Natural killer cell (primary cell): ENCODE data around the gene PCK1. TPM values are rescaled to one million over a fixed set of nuclear protein-coding genes. Genes with fewer than 3 reads are reported as not detected.

Experiments used
- ATAC-seq, 3 donors: fragments of 150-1000 bp in 2 of 3; fragments of 200-7000 bp in 1 of 3; cut with Tn5 transposase; 1 replicate in 1 of 3; 2 replicates in 2 of 3; pipeline ENCODE4 v1.10.0; 2021; ENCODE audit warnings: mild to moderate bottlenecking in 2 of 3, moderate library complexity in 2 of 3
- DNase-seq, 2 donors: peaks; one replicate each; pipeline versions ENCODE4 v3.0.0 to v3.0.0-alpha.2; 2013 to 2021; ENCODE audit warnings: mixed read lengths in 1 of 2
- H3K27ac ChIP-seq: one replicate; pipeline ENCODE4 v1.5.1; 2013; ENCODE audit warnings: mild to moderate bottlenecking, low read length
- H3K27me3 ChIP-seq: one replicate; pipeline ENCODE4 v1.6.1; 2013; ENCODE audit warnings: low read length; ENCODE audit not compliant: control insufficient read depth, insufficient read depth
- H3K36me3 ChIP-seq: one replicate; pipeline ENCODE4 v1.6.1; 2013; ENCODE audit warnings: low read length; ENCODE audit not compliant: control insufficient read depth, insufficient read depth
- H3K4me1 ChIP-seq: one replicate; pipeline ENCODE4 v1.6.1; 2013; ENCODE audit warnings: low read length; ENCODE audit not compliant: control insufficient read depth, insufficient read depth
- H3K4me3 ChIP-seq: one replicate; pipeline ENCODE4 v1.5.1; 2013; ENCODE audit warnings: low read length
- H3K9me3 ChIP-seq: one replicate; pipeline ENCODE4 v1.6.1; 2013; ENCODE audit warnings: low read length; ENCODE audit not compliant: control insufficient read depth, insufficient read depth
- H3K27ac Mint-ChIP-seq, 2 donors: one replicate each; pipeline ENCODE4 v1.8.0; 2022; ENCODE audit warnings: mild to moderate bottlenecking in 2 of 2, mixed read lengths in 2 of 2, moderate library complexity in 1 of 2
- H3K27me3 Mint-ChIP-seq, 2 donors: one replicate each; pipeline ENCODE4 v1.8.0; 2022; ENCODE audit warnings: low read depth in 2 of 2, mixed read lengths in 2 of 2
- H3K36me3 Mint-ChIP-seq: one replicate; pipeline ENCODE4 v1.8.0; 2022; ENCODE audit warnings: mixed read lengths
- H3K4me1 Mint-ChIP-seq, 2 donors: one replicate each; pipeline ENCODE4 v1.8.0; 2022; ENCODE audit warnings: mixed read lengths in 2 of 2
- H3K4me3 Mint-ChIP-seq: one replicate; pipeline ENCODE4 v1.8.0; 2022; ENCODE audit warnings: mild to moderate bottlenecking, moderate library complexity, mixed read lengths
- H3K9me3 Mint-ChIP-seq, 2 donors: one replicate each; pipeline ENCODE4 v1.8.0; 2022; ENCODE audit warnings: mixed read lengths in 2 of 2
- WGBS: methylation state at CpG from one replicate; pipeline ENCODE4 v1.1.7; 2013; ENCODE audit warnings: missing lambda C conversion rate; ENCODE audit not compliant: insufficient coverage; 5-methylcytosine and 5-hydroxymethylcytosine counted together
- intact Hi-C: fragments of 100-400 bp; cut with micrococcal nuclease; formaldehyde crosslinking; loops from one replicate; pipeline ENCODE4 v1.14.2; 2022
- total RNA-seq, 4 donors: library from RNA; stranded (reverse); fragments of 120-200 nt in 1 of 4; gene quantifications; one replicate each; pipeline versions ENCODE4 v1.2.3 to v1.2.4, GENCODE V29; 2013 to 2022
- TF ChIP-seq, protein P1 (sequence below): fragments of 200-600 bp; IDR thresholded peaks from one replicate; pipeline ENCODE4 v1.8.0; 2022; ENCODE audit warnings: antibody characterized with exemption

The PCK1 gene
- total RNA-seq, 3 donors from 2014 or later (not counting 1 experiment from before 2014, with no cell fraction given), result not detected

DNA sequence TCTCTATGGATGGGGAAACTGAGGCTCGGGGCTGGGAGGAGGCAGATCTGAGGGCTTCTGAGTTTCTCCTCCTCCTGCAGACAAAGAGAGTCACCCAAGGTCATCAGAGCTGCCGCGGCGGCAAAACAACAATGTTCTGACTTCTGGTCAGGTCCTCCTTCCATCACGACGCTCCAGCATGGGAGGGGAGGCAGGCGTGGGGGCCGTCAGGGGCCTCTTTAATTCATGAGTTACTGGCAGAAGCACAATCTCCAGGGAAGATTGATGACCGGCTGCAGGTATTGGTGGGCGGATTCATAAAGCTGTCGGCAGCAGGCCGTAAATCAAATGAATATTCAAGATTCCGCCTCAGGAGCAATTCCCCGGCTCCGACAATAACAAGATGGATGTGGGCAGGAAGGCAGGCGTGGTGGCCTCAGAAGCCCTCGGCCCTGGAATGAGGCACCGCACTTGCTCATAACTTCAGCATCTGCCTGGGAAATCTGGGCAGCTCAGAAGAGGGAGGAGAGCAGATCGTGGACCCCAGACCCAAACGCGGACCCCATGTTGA, 19.1 kb downstream of the PCK1 start:
- no peak overlapping the region for H3K4me3 Mint-ChIP-seq
- H3K36me3 Mint-ChIP-seq, result no peaks in the 10 kb centered on the region
- intact Hi-C loops, result no loop called here
- peaks cover 37 to 51% of the 10 kb centered on the region in 2 donors for H3K27me3 Mint-ChIP-seq
- ATAC-seq (no peak), DNase-seq (no peak)
- H3K4me1 Mint-ChIP-seq, result no peaks in the 10 kb centered on the region
- Histone ChIP-seq H3K27me3 (peaks cover 4% of the 10 kb centered on the region), H3K27ac (no peak overlapping the region), H3K9me3 (no peaks in the 10 kb centered on the region), H3K4me1 (no peaks in the 10 kb centered on the region), H3K36me3 (no peaks in the 10 kb centered on the region), H3K4me3 (no peak overlapping the region)
- 37% methylated on average over 21 of the region's 21 CpGs for WGBS
- H3K9me3 Mint-ChIP-seq, result no peaks in the 10 kb centered on the region
- H3K27ac Mint-ChIP-seq, result no peak overlapping the region
- TF ChIP-seq, protein P1, sequence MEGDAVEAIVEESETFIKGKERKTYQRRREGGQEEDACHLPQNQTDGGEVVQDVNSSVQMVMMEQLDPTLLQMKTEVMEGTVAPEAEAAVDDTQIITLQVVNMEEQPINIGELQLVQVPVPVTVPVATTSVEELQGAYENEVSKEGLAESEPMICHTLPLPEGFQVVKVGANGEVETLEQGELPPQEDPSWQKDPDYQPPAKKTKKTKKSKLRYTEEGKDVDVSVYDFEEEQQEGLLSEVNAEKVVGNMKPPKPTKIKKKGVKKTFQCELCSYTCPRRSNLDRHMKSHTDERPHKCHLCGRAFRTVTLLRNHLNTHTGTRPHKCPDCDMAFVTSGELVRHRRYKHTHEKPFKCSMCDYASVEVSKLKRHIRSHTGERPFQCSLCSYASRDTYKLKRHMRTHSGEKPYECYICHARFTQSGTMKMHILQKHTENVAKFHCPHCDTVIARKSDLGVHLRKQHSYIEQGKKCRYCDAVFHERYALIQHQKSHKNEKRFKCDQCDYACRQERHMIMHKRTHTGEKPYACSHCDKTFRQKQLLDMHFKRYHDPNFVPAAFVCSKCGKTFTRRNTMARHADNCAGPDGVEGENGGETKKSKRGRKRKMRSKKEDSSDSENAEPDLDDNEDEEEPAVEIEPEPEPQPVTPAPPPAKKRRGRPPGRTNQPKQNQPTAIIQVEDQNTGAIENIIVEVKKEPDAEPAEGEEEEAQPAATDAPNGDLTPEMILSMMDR, result no peak

DNA sequence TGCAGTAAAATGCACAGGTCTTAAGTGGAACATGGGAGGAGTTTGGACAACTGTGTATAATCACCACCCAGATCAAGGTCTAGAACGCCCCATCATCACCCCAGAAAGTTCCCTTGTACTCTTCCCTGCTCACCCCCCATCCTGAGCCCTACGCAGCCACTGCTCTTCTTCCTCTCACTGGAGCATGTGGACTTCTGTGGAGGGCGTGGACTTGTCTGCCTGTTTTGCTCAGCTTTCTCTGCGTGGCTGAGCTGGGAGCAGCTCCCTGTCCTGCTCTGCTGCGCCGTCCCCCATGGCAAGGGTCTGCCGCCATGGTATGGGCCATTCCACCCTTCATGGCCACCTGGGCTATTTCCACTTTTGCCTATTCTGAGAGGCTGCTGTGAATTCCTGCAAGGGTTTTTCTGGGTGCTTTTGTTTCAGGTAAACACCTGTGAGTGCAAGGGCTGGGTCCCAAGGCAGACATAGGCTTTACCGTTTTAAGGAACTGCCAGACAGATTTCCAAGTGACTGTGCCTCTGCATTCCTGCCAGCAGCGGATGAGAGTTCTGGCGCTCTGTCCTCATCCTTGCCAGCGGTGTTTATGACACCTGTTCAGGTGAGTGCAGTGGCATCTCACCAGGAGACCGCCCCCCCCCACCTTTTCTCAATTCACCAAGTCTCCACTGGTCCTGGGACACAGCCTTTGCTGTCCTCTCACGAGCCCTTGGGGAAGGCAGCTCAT, 19.7 kb downstream of the PCK1 start:
- DNase-seq, result no peak
- Histone ChIP-seq H3K4me3 (no peak overlapping the region), H3K4me1 (no peaks in the 10 kb centered on the region), H3K36me3 (no peaks in the 10 kb centered on the region), H3K27me3 (peaks cover 4% of the 10 kb centered on the region), H3K27ac (no peak overlapping the region), H3K9me3 (no peaks in the 10 kb centered on the region)
- Mint-ChIP-seq H3K4me1 (no peaks in the 10 kb centered on the region), H3K27me3 (peaks cover 41 to 58% of the 10 kb centered on the region in 2 donors), H3K9me3 (no peaks in the 10 kb centered on the region), H3K4me3 (no peak overlapping the region), H3K36me3 (no peaks in the 10 kb centered on the region), H3K27ac (no peak overlapping the region)
- ATAC-seq, result no peak
- TF ChIP-seq, protein P1, result no peak
- 78% methylated on average over 13 of the region's 13 CpGs for WGBS
- intact Hi-C loops, result no loop called here

DNA sequence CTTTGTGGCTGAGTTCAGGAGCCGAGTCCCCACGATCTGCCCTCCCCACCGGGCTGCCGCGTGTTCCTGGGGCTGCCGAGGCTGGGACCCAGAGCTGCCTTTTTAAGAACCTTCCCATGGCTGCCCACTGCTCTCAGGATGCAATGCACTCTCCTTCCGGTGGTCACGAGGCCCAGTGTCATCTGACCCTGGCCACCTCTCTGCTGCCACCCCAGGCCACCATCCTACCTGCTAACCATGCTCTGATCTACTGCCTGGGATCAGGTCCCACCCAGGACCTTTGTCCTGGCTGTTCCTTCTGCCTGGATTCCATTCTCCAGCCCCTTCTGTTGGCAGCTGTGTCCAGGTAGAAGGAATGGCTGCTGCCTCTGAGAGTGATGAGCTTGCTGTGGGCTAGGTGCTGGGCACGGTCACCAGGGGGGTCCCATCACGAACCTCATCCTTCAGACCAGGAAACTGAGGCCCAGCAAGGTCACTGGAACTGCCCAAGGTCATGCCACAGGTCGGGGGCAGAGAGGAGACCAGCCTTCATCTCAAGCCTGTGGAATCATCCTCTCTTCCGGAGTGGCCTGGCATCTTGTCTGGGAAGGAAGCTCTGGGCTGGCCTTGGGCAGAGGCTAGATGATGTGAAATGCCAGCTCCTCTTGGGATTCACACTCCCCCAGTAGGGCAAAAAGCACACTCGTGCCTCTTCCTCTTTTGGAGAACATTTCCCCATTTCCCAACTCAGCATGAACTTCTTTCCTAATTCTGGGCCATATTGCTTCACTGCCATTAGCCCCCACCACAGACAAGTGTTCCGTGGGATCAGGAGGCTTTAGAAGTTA, 20.5 kb downstream of the PCK1 start:
- no peak for DNase-seq
- Mint-ChIP-seq H3K27ac (no peak overlapping the region), H3K36me3 (no peaks in the 10 kb centered on the region), H3K27me3 (peaks cover 41 to 59% of the 10 kb centered on the region in 2 donors), H3K4me3 (no peak overlapping the region), H3K9me3 (no peaks in the 10 kb centered on the region), H3K4me1 (no peaks in the 10 kb centered on the region)
- ATAC-seq, result no peak
- Histone ChIP-seq H3K36me3 (no peaks in the 10 kb centered on the region), H3K4me1 (no peaks in the 10 kb centered on the region), H3K9me3 (no peaks in the 10 kb centered on the region), H3K27me3 (peaks cover 4% of the 10 kb centered on the region), H3K4me3 (no peak overlapping the region), H3K27ac (no peak overlapping the region)
- TF ChIP-seq, protein P1, result no peak
- WGBS, result 65% methylated on average over 14 of the region's 14 CpGs
- intact Hi-C loops, result no loop called here
